K562 (cell line): ENCODE data around the gene CTIF. TPM values are rescaled to one million over a fixed set of nuclear protein-coding genes. Genes with fewer than 3 reads are reported as not detected.
A peak's percentile ranks its signal among the peaks of the same experiment; 100 is the strongest.

Experiments used
- ATAC-seq: fragments of 200-7000 bp; cut with Tn5 transposase; 3 replicates; pipeline ENCODE4 v1.9.1; 2020; ENCODE audit warnings: moderate library complexity
- BruUV-seq: library from RNA; stranded (reverse); fragments of 400-500 nt; replicated peaks from 2 replicates; lab custom pipeline; 2021; lab: Mats Ljungman, UMichigan
- CTCF ChIA-PET: fragments of 300-600 bp; formaldehyde crosslinking; extraction: SDS; loops from one replicate; lab custom pipeline; 2021; ENCODE audit warnings: low intra/inter-chr PET ratio; lab: Yijun Ruan, JAX
- POLR2A ChIA-PET: fragments of 300-600, 350-650 bp; sonication (Branson Sonifier 250); formaldehyde crosslinking; extraction: SDS; loops from one replicate; lab custom pipeline; 2021; ENCODE audit warnings: antibody characterized with exemption, inconsistent platforms; lab: Yijun Ruan, JAX
- DNase-seq, 4 experiments: peaks; one replicate each; pipeline versions ENCODE4 v3.0.0 to v3.0.0-alpha.2; 2011 to 2018; ENCODE audit warnings: low spot score in 3 of 4, mixed read lengths in 3 of 4; ENCODE audit errors: extremely low read depth in 1 of 4
- FAIRE-seq: peaks from 2 replicates; lab custom pipeline; 2011; peaks lifted over from hg19 to GRCh38; lab: Jason Lieb, UNC
- H2AFZ ChIP-seq: 2 replicates; pipeline ENCODE4 v1.6.0; 2011; ENCODE audit warnings: low read depth, low read length, control low read depth, inconsistent platforms
- H3K27ac ChIP-seq: fragments of 200-600 bp; 3 replicates; pipeline ENCODE4 v1.8.0; 2011; ENCODE audit warnings: low read depth, mild to moderate bottlenecking, control low read depth, inconsistent platforms, low read length, moderate library complexity, mixed read lengths; ENCODE audit errors: extremely low read depth
- H3K27me3 ChIP-seq, 2 experiments: fragments of 300-600 bp in 1 of 2; 2 replicates in 1 of 2; 3 replicates in 1 of 2; pipeline versions ENCODE4 v1.6.0 to v1.8.0; 2011; ENCODE audit warnings: inconsistent platforms in 2 of 2, low read length in 2 of 2, mild to moderate bottlenecking in 1 of 2, mixed read lengths in 1 of 2, moderate library complexity in 1 of 2; ENCODE audit not compliant: control insufficient read depth in 2 of 2, insufficient read depth in 2 of 2
- H3K36me3 ChIP-seq: fragments of 300-600 bp; 3 replicates; pipeline ENCODE4 v1.8.0; 2011; ENCODE audit warnings: mild to moderate bottlenecking, low read length, inconsistent platforms; ENCODE audit not compliant: control insufficient read depth, insufficient read depth
- H3K4me1 ChIP-seq, 2 experiments: fragments of 200-600 bp in 1 of 2; replicated peaks in 1 of 2; 2 replicates in 1 of 2; 3 replicates in 1 of 2; pipeline versions ENCODE4 v1.5.1 to v1.8.0; 2011; ENCODE audit warnings: inconsistent platforms in 2 of 2, low read length in 2 of 2, mild to moderate bottlenecking in 1 of 2, mixed read lengths in 1 of 2, moderate library complexity in 1 of 2; ENCODE audit not compliant: control insufficient read depth in 2 of 2, insufficient read depth in 2 of 2
- H3K4me2 ChIP-seq: 2 replicates; pipeline ENCODE4 v1.6.1; 2011; ENCODE audit warnings: low read length, control low read depth, inconsistent platforms, mixed read lengths; ENCODE audit not compliant: insufficient read depth
- H3K4me3 ChIP-seq: fragments of 200-600 bp; sonication (generic), shearing (Covaris generic); 2 replicates; pipeline ENCODE4 v1.5.1; 2016; ENCODE audit warnings: control low read depth, inconsistent platforms
- H3K79me2 ChIP-seq: fragments of 200-600 bp; 3 replicates; pipeline ENCODE4 v1.8.0; 2011; ENCODE audit warnings: low read length, inconsistent platforms; ENCODE audit not compliant: control insufficient read depth, insufficient read depth
- H3K9ac ChIP-seq, 2 experiments: 2 replicates each; pipeline versions ENCODE4 v1.6.0 to v1.6.1; 2011; ENCODE audit warnings: low read depth in 2 of 2, low read length in 2 of 2, control low read depth in 1 of 2, inconsistent platforms in 1 of 2, mild to moderate bottlenecking in 1 of 2, mixed read lengths in 1 of 2; ENCODE audit not compliant: insufficient read depth in 1 of 2
- H3K9me1 ChIP-seq: one replicate; pipeline ENCODE4 v1.6.0; 2011; ENCODE audit warnings: inconsistent platforms, mild to moderate bottlenecking, low read length, moderate library complexity; ENCODE audit not compliant: control insufficient read depth, insufficient read depth
- H3K9me3 ChIP-seq: replicated peaks from 2 replicates; pipeline ENCODE4 v1.5.1; 2011; ENCODE audit warnings: low read depth, low read length, inconsistent platforms; ENCODE audit not compliant: control insufficient read depth, insufficient read depth
- H4K20me1 ChIP-seq: replicated peaks from 2 replicates; pipeline ENCODE4 v1.6.1; 2011; ENCODE audit warnings: low read length, inconsistent platforms, mixed read lengths; ENCODE audit not compliant: control insufficient read depth, insufficient read depth
- RBBP5 ChIP-seq: fragments of 200-600 bp; sonication (generic); IDR thresholded peaks from 2 replicates; pipeline ENCODE4 v1.6.1; 2012; ENCODE audit warnings: borderline replicate concordance, mild to moderate bottlenecking, low read length, control low read depth, inconsistent platforms; ENCODE audit not compliant: insufficient read depth, poor library complexity, severe bottlenecking
- RBFOX2 ChIP-seq: fragments of 200-400 bp; formaldehyde crosslinking; IDR thresholded peaks from 2 replicates; pipeline ENCODE4 v1.6.1; 2017; ENCODE audit warnings: low read depth, mild to moderate bottlenecking, low read length, moderate library complexity
- RBM25 ChIP-seq: fragments of 200-400 bp; formaldehyde crosslinking; IDR thresholded peaks from 2 replicates; pipeline ENCODE4 v1.6.1; 2018; ENCODE audit warnings: low read length, low read depth, moderate library complexity; ENCODE audit not compliant: severe bottlenecking
- RBM34 ChIP-seq: fragments of 200-400 bp; formaldehyde crosslinking; IDR thresholded peaks from 2 replicates; pipeline ENCODE4 v1.6.1; 2018; ENCODE audit warnings: low read length, borderline replicate concordance; ENCODE audit not compliant: insufficient read depth
- SAP30 ChIP-seq: fragments of 200-600 bp; sonication (generic); IDR thresholded peaks from 2 replicates; pipeline ENCODE4 v1.6.1; 2012; ENCODE audit warnings: borderline replicate concordance, low read depth, mild to moderate bottlenecking, moderate library complexity, low read length, control low read depth, inconsistent platforms; ENCODE audit not compliant: insufficient read depth, poor library complexity, severe bottlenecking
- ZFP36 ChIP-seq: fragments of 150-350 bp; IDR thresholded peaks from 2 replicates; pipeline ENCODE4 v1.6.1; 2018; ENCODE audit warnings: low read length, low read depth; ENCODE audit not compliant: partially characterized antibody
- WGBS: fragments of 100-300 bp; shearing (Covaris generic); methylation state at CpG from one replicate; pipeline ENCODE4 v1.1.6; 2016; ENCODE audit warnings: low coverage, mixed read lengths; ENCODE audit not compliant: insufficient coverage; ENCODE audit errors: missing lambda C conversion rate; 5-methylcytosine and 5-hydroxymethylcytosine counted together
- in situ Hi-C: fragments of 300-500 bp; cut with MboI; formaldehyde crosslinking; loops from 4 replicates; pipeline ENCODE4 v1.15.0; 2018; ENCODE audit warnings: inconsistent platforms, mixed read lengths
- intact Hi-C: fragments of 100-400 bp; cut with micrococcal nuclease; formaldehyde crosslinking; loops from 2 replicates; pipeline ENCODE4 v1.14.2; 2022
- polyA plus RNA-seq, 8 experiments: library from polyadenylated mRNA; depleted of rRNA in 4 of 8; stranded (reverse) in 5 of 8; unstranded in 3 of 8; fragments of >200 nt; fragmentation: Nextera tagmentation in 2 of 8; fragmentation: Illumina TruSeq in 1 of 8; extraction: Ambion mirVana in 2 of 8; extraction: Trizol in 1 of 8; gene quantifications; 2 replicates each; pipeline versions ENCODE4 v1.2.1 to v1.2.3, GENCODE V29; 2011 to 2014; ENCODE audit warnings: inconsistent platforms in 1 of 8, missing spikeins in 1 of 8
- total RNA-seq, 7 experiments: library from RNA; depleted of rRNA in 6 of 7; stranded (reverse); fragments of >200 nt in 6 of 7; fragmentation: Illumina TruSeq in 2 of 7; extraction: Trizol in 2 of 7; gene quantifications; 2 replicates each; pipeline versions ENCODE4 v1.2.1 to v1.2.3, GENCODE V29; 2011 to 2021; ENCODE audit warnings: low replicate concordance in 1 of 7
- TF ChIP-seq, protein P1 (sequence below): fragments of 450-650 bp; IDR thresholded peaks from 2 replicates; pipeline ENCODE4 v1.6.1; 2017; ENCODE audit warnings: antibody characterized with exemption, mild to moderate bottlenecking
- TF ChIP-seq, protein P2 (sequence below): fragments of 250-450 bp; sonication (Bioruptor Pico); IDR thresholded peaks from 2 replicates; pipeline ENCODE4 v1.5.0; 2021; ENCODE audit warnings: mild to moderate bottlenecking, moderate library complexity

CTIF gene
- total and polyA plus RNA-seq, 9 of the 15 experiments (the other 6 are each of a cell fraction or from before 2014, with no cell fraction given): 0.17 to 11.5 (median 2.2) TPM

DNA sequence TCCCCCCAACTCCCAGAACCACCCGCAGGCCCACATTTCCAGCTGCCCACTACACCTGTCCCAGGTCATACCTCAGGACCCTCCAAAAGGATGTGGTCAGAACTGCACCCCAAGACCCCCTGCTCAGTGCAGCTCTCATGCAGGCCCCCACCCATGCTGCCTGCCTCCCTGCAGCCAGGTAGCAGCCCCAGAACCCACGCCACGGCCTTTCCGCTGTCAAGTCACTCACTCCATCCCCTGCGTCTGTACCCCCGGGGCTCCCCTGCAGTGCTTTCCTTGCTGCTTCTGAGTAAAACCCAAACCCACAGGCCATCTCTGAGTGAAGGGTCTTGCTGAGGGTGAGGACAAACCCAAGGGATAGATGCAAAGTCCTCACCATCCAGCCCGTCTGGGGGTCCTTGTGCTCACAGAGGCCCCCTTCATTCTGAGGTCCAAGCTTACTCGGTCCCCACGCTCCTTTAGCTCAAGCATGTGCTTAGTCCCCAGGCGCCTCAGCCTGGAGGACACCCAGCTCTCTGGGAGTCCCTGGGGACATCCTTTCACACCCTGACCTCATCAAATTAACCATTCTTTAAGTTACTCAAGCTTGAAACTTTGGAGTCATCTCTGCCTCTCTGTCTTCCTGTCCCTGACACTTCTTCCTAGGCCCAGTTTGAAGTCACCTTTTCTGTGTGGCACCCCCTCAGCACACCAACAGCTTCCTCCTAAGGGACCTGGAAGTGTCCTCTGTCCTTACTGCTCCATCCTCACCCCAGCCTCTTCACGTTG is 281.8 kb downstream of the CTIF start (continued):
- TF ChIP-seq, protein P1, sequence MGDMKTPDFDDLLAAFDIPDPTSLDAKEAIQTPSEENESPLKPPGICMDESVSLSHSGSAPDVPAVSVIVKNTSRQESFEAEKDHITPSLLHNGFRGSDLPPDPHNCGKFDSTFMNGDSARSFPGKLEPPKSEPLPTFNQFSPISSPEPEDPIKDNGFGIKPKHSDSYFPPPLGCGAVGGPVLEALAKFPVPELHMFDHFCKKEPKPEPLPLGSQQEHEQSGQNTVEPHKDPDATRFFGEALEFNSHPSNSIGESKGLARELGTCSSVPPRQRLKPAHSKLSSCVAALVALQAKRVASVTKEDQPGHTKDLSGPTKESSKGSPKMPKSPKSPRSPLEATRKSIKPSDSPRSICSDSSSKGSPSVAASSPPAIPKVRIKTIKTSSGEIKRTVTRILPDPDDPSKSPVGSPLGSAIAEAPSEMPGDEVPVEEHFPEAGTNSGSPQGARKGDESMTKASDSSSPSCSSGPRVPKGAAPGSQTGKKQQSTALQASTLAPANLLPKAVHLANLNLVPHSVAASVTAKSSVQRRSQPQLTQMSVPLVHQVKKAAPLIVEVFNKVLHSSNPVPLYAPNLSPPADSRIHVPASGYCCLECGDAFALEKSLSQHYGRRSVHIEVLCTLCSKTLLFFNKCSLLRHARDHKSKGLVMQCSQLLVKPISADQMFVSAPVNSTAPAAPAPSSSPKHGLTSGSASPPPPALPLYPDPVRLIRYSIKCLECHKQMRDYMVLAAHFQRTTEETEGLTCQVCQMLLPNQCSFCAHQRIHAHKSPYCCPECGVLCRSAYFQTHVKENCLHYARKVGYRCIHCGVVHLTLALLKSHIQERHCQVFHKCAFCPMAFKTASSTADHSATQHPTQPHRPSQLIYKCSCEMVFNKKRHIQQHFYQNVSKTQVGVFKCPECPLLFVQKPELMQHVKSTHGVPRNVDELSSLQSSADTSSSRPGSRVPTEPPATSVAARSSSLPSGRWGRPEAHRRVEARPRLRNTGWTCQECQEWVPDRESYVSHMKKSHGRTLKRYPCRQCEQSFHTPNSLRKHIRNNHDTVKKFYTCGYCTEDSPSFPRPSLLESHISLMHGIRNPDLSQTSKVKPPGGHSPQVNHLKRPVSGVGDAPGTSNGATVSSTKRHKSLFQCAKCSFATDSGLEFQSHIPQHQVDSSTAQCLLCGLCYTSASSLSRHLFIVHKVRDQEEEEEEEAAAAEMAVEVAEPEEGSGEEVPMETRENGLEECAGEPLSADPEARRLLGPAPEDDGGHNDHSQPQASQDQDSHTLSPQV: no peak
- no peak for TF ChIP-seq RBFOX2

DNA sequence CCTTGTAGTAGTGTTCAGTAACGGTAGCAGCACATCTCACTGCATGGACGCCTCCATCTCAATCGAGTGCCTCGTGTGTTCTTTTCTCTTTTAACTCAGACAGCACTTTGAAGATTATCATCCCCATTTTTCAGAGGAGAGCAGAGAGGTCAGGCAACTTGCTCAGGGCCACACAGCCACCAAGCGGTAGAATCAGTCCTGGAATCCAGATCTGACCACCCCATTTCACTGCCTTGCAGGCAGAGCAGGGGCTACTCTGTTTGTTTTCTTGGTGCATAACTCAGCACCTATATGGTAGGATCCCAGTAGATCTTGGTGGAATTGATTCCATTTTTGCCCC is 282.4 kb downstream of the CTIF start:
- in situ Hi-C loops: no loop called here
- Histone ChIP-seq H3K27ac (no peak overlapping the region), H3K9ac (no peak overlapping the region), H3K27me3 (no peaks in the 10 kb centered on the region), H3K79me2 (no peaks in the 10 kb centered on the region), H3K9me3 (no peaks in the 10 kb centered on the region), H2AFZ (no peak overlapping the region), H3K4me1 (no peaks in the 10 kb centered on the region; a peak in 2 of 5 replicates), H3K4me2 (no peak overlapping the region), H3K4me3 (no peak overlapping the region), H3K36me3 (no peaks in the 10 kb centered on the region), H4K20me1 (no peaks in the 10 kb centered on the region), H3K9me1 (no peaks in the 10 kb centered on the region)
- no peak for DNase-seq
- TF ChIP-seq, protein P2, sequence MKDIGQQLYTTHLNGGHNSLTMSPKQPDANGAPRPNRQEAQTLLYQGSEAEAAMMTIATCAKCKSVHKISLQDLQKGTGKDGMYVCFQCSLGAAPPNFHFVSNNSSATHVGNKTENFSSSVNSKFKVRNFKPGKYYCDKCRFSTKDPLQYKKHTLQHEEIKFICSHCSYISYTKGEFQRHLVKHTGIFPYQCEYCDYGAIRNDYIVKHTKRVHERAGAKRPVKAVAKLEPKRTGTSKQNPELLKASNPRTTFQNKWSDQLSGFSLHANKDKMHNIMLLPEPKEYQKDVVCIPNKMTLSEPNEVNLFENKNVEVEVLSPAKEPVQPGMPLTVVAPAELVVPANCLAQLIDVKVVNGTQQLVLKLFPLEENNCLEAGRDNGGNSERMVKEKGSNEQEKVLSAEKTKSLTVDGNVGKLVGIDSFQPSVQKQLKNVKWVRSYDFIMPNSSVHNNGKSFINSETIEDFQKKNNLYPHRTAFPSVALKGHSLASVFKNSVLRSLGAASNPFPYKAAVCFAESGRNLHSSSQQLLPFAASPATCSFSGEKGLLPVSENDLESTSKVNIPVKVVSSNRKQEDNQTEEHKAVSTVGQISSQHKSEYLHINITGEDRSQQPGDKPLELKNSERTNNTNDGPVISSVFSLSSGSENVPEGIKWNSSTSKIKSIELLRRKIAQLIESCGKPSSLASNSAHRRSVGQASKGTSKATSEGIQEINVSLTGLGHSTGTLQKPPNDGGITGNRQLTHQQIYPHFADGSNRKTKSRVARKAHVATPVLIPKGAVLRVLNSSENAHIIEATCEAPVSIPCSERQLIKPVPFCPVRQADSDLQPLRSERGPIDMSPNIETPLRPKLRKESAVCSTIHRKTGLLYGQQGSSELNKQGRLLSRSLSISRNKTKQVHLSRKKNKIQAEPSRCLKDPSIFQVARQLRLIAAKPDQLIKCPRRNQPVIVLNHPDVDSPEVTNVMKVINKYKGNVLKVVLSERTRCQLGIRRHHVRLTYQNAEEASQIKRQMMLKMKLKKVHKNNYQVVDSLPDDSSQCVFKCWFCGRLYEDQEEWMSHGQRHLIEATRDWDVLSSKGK (CRISPR knock-in tag): no peak
- no peak for TF ChIP-seq RBM34
- TF ChIP-seq ZFP36: peak; percentile 43
- TF ChIP-seq RBM25: peak; percentile 25
- no peak for TF ChIP-seq RBBP5
- no peak for TF ChIP-seq SAP30
- ChIA-PET POLR2A (no interaction called here), CTCF (no interaction called here)
- no TSS peak for BruUV-seq
- FAIRE-seq: no peak
- intact Hi-C loops: no loop called here
- no peak for ATAC-seq
- WGBS: 53% methylated on average over 2 of the region's 5 CpGs
